GM13976 (cell line): ENCODE measurements around the gene HCFC1.

ENCODE experiments used
- DNase-seq: peaks from one replicate; pipeline ENCODE4 v3.0.0; 2012; ENCODE audit warnings: low spot score
- in situ Hi-C: fragments of 300-500 bp; cut with MboI; formaldehyde crosslinking; loops from one replicate; pipeline ENCODE4 v1.12.0; 2022; ENCODE audit warnings: low sequenced_read_pairs, mixed read lengths, inconsistent platforms; ENCODE audit not compliant: unreplicated experiment
- TF ChIP-seq, protein P1 (sequence below): IDR thresholded peaks from 2 replicates; pipeline ENCODE4 v1.5.1; 2012; ENCODE audit warnings: borderline replicate concordance, mild to moderate bottlenecking; ENCODE audit not compliant: insufficient read depth; ENCODE audit errors: extremely low read depth, missing control alignments, control extremely low read depth

Gene HCFC1

GRCh38 chrX:153953342-153953830, 18.2 kb downstream of the HCFC1 start:
- in situ Hi-C loops, result no loop called here
- TF ChIP-seq, protein P1, sequence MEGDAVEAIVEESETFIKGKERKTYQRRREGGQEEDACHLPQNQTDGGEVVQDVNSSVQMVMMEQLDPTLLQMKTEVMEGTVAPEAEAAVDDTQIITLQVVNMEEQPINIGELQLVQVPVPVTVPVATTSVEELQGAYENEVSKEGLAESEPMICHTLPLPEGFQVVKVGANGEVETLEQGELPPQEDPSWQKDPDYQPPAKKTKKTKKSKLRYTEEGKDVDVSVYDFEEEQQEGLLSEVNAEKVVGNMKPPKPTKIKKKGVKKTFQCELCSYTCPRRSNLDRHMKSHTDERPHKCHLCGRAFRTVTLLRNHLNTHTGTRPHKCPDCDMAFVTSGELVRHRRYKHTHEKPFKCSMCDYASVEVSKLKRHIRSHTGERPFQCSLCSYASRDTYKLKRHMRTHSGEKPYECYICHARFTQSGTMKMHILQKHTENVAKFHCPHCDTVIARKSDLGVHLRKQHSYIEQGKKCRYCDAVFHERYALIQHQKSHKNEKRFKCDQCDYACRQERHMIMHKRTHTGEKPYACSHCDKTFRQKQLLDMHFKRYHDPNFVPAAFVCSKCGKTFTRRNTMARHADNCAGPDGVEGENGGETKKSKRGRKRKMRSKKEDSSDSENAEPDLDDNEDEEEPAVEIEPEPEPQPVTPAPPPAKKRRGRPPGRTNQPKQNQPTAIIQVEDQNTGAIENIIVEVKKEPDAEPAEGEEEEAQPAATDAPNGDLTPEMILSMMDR, result peak; percentile 95
- peak; percentile 88 for DNase-seq

- TF ChIP-seq, protein P1, result no peak
- in situ Hi-C loops, result no loop called here
- no peak for DNase-seq
These were observed 19.1 kb downstream of the HCFC1 start for GRCh38 chrX:153952373-153953026.

DNA sequence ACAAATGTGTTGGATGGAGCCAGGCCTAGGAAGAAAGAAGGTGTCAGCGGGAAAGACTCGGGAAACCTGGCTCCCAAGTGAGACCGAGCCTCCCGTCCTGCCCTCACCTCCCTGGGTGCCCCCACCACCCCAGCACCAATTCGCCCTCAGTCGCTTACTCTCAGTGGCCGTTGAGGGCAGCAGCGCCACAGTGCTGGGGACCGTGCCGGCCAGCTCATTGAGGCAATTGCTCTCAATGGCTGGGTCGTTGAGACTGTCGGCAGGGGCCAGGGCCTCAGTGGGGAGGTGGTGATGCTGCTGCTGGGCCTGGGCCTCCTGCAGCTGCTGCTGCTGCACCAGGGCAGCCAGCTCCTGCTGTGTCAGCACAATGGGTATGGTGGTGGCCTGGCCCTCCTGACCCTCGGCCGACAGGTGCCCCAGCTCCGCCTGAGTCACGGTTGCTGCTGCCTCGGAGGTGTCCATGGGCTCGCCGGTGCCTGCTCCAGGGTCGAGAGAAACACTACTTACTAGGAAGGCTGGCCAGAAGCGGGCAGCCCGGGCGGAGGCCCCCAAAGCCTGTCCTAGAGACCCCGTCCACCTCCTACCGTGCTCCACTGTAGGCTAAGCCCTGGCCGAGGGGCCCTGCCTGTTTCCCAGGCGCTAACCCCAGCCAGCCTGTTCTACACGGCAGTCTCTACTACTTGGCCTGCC, 19.8 kb downstream of the HCFC1 start:
- DNase-seq, result no peak
- in situ Hi-C loops, result no loop called here
- TF ChIP-seq, protein P1, result no peak

DNA sequence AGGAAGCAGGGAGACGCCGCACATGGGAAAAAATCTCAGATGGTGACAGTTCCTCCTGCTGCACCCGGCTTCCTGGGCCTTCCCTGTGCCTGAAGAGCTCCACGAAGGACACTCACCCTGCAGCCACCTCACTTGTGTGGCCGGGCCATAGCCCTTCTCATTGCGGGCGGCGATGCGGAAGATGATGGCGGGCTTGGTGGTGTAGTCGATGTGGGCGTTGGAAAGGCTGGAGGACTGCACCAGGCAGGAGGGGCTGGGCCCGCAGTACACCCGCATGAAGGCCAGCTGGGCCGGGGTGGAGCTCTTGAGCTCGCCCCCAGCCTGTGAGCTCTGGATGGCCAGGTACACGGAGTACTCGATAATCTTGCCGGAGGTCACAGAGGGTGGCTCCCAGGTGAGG, 21.5 kb downstream of the HCFC1 start:
- DNase-seq, result no peak
- in situ Hi-C loops, result no loop called here
- TF ChIP-seq, protein P1, result no peak

DNA sequence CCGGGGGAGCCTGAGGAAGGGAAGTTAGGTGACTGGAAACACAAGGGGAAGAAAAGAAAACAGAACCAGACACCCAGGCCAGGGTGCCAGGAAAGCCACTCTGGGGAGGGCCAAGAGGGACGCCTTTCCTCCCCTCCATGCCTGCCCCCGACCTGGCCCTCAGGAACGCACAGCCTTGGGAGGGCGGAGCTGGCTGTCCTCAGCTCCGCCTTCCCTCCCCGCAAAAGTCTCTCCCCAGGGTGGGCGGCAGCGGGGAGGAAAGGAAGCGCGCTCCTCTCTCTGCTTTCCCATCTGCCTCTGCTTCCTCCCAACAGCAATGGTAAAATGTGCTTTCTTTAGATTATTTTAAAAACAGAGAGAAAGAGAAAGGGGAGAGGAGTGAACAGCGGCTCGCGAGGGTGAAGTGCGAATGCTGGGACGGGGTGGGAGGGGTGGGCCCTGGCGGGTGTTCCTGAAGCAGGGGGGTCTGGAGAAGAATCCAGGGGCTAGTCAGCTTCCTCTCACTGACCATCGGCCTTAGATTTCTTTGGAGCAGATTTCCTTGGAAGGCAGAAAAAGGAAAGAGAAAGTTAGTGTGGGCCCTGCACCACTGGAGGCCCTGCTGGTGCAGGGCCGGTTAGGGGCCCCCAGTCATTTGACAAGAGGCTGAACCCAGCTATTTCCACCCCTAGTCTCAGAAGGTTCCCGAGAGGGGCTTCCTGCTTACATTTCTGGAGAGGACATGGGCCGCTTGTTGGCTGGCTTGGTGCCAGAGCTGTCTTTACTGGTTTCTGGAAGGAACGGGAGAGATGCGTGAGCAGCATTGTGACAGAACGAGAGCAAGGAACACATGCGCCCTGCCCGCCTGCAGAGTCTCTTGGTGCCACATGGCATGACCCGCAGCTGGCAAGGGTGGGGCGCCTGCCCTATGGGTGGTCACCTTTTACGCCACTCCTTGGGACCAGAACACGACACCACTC, 22.5 kb downstream of the HCFC1 start:
- in situ Hi-C loops, result no loop called here
- TF ChIP-seq, protein P1, result no peak
- DNase-seq, result no peak

GRCh38 chrX:153948002-153948466, 23.6 kb downstream of the HCFC1 start:
- in situ Hi-C loops, result no loop called here
- TF ChIP-seq, protein P1, result no peak
- DNase-seq, result no peak
